ENCODE results near the gene PCCA.
"Not testable (repeated sequence)": the region's sequence is repeated elsewhere in the genome, so short reads cannot be mapped to it uniquely, and the experiment has no call there.

- not testable (repeated sequence) for TF ChIP-seq ZFP30 (CRISPR knock-in tag; IDR thresholded peaks at IDR 0.05); ZFP3 (CRISPR knock-in tag; IDR thresholded peaks at IDR 0.05); ZC3H10 (CRISPR knock-in tag; IDR thresholded peaks at IDR 0.05); POU6F1 (CRISPR knock-in tag; IDR thresholded peaks at IDR 0.05; ENCODE audit: borderline replicate concordance, low read depth); GLIS3 (CRISPR knock-in tag; IDR thresholded peaks at IDR 0.05); PATZ1 (CRISPR knock-in tag; IDR thresholded peaks at IDR 0.05; ENCODE audit: borderline replicate concordance)
Observed at GRCh38 chr13:100099117-100099445, 10.2 kb downstream of the PCCA start.

All from SK-N-SH treated with all-trans-retinoic acid at 6 μM for 48 hours (cell line).